HUES48 (cell line): ENCODE data around the gene SMIM7.

ENCODE experiments used
- H3K27ac ChIP-seq: one replicate; pipeline ENCODE4 v1.7.0; 2013; ENCODE audit warnings: low read depth, low read length, inconsistent platforms
- H3K27me3 ChIP-seq: 2 replicates; pipeline ENCODE4 v1.6.1; 2013; ENCODE audit warnings: mild to moderate bottlenecking, low read length; ENCODE audit not compliant: control insufficient read depth, insufficient read depth
- H3K36me3 ChIP-seq: 2 replicates; pipeline ENCODE4 v1.6.1; 2013; ENCODE audit warnings: low read length; ENCODE audit not compliant: control insufficient read depth, insufficient read depth
- H3K4me1 ChIP-seq: 2 replicates; pipeline ENCODE4 v1.6.1; 2013; ENCODE audit warnings: mild to moderate bottlenecking, low read length; ENCODE audit not compliant: control insufficient read depth, insufficient read depth
- H3K4me3 ChIP-seq: 2 replicates; pipeline ENCODE4 v1.5.1; 2013; ENCODE audit warnings: mild to moderate bottlenecking, low read depth, low read length
- H3K9ac ChIP-seq: 2 replicates; pipeline ENCODE4 v1.6.1; 2013; ENCODE audit warnings: mild to moderate bottlenecking, low read depth, low read length, moderate library complexity
- H3K9me3 ChIP-seq: 2 replicates; pipeline ENCODE4 v1.6.1; 2013; ENCODE audit warnings: low read length; ENCODE audit not compliant: control insufficient read depth, insufficient read depth

SMIM7 gene

DNA sequence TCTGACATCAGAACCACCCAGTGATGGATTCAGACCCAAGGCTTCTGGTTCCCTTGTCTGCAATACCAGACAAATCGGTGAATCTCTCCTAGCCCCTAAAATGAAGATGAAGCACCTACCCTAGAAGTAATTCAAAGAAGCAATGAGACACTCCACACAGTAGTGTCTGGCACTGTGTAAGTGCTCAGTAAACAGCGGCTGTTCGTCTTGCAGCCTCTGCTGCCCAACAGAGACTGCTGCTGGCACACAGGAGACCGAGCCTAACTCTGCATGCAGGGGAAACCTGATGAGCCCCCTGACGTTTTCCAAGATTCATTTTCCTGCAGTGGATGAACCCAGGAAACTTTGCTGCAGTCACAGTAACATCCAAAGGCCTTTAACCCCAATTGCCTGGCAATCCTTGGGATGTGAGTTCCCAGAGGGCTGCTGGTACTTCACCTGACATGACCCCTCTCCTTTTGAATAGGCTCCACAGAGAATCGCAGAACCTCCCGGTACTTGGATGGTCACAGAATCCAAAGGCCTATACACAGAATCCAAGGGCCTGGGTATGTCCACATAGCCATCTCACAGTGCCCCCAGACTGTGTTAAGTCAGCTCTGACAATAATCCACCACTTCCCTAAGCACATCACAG lies 38.7 kb downstream of the SMIM7 start:
- peaks cover 13% of the 10 kb centered on the region for H3K36me3 ChIP-seq
- H3K27me3 ChIP-seq = no peaks in the 10 kb centered on the region
- no peak overlapping the region for H3K9ac ChIP-seq
- H3K4me3 ChIP-seq = no peak overlapping the region
- H3K27ac ChIP-seq = no peak overlapping the region
- peaks cover 27% of the 10 kb centered on the region for H3K4me1 ChIP-seq
- H3K9me3 ChIP-seq = no peaks in the 10 kb centered on the region

DNA sequence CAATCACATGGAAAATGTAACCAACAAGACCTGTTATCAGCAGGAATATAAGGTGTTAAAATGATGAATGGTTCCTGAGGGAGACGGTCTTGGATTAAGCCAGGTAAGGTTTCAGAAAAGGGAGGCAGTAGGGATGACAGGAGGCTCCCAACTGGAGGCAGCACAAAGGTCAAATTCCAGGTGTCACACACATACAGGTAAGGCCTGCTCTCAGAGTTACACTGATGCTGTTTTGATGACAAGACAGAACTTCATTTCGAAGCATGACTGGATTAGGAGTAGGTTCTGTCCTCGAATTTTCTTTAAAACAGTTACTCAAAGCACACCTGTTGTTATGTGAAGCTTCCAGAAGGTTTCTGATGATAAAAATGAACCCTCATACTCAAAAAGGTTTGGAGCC lies 39.4 kb downstream of the SMIM7 start:
- H3K4me1 ChIP-seq = peaks cover 27% of the 10 kb centered on the region
- H3K36me3 ChIP-seq = peaks cover 13% of the 10 kb centered on the region
- H3K9ac ChIP-seq = no peak overlapping the region
- no peaks in the 10 kb centered on the region for H3K27me3 ChIP-seq
- H3K4me3 ChIP-seq = no peak overlapping the region
- H3K9me3 ChIP-seq = no peaks in the 10 kb centered on the region
- no peak overlapping the region for H3K27ac ChIP-seq

DNA sequence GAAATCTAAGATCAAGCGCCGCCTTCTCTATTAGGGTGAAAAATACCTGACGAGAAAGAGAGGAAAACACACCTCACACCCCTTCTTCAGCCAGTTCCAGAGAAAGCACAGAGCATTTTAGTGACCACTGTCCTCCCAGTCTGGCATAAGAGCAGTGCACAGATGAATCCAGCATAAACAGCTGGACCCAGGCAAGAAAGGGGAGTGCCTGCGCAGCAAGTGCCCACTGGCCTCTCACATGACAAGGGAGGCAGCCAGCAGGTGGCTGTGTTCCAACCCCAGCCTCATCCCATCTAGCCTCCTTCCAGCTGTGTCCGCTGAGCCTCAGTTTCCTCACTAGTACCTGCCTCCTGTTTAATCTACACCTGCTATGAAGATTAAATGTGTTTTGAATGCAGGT lies 39.9 kb downstream of the SMIM7 start:
- no peak overlapping the region for H3K9ac ChIP-seq

DNA sequence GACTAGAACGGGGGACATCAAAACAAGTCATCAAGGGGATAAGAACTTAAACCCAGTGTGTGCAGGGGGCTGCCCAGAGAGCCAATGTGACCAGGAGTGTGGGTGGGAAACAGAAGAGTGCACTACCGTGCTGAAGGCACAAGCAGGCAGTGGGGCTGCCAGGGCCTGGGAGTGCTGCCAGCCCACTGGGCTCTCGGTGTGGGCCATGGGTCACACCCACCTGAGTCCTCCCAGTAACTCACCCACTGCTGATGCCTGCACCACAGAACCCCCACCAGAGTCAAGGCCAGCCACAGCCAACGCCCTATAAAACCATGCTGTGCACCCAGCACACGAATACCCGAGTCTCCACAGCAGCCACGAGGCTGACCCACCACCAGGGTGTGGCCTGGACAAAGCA lies 40.5 kb downstream of the SMIM7 start:
- H3K36me3 ChIP-seq = peaks cover 9% of the 10 kb centered on the region
- no peak overlapping the region for H3K4me3 ChIP-seq
- peaks cover 18% of the 10 kb centered on the region for H3K4me1 ChIP-seq
- H3K9me3 ChIP-seq = no peaks in the 10 kb centered on the region
- no peaks in the 10 kb centered on the region for H3K27me3 ChIP-seq
- no peak overlapping the region for H3K9ac ChIP-seq
- no peak overlapping the region for H3K27ac ChIP-seq

More for the DNA sequence above, 39.9 kb downstream of the SMIM7 start:
- Histone ChIP-seq H3K4me1 (peaks cover 23% of the 10 kb centered on the region), H3K27me3 (no peaks in the 10 kb centered on the region), H3K36me3 (peaks cover 13% of the 10 kb centered on the region), H3K9me3 (no peaks in the 10 kb centered on the region), H3K4me3 (no peak overlapping the region), H3K27ac (no peak overlapping the region)

DNA sequence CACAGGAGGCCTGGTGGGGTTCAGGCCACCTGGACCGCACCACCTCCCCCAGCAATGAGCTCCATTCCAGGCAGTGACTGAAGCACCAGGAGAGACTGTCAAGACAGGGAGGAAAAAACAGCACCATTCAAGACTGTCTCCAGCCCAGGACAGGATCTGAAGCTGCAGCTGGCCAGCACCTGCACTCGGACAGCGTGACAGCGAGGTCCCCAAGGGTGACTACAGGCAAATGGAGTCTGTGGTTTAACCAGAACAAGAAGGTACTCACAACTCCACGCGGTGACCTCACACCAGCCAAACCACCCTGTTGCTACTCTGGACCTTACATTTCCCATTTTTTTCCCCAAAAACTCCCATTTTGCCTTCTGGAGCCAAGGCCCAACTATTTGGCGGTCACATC lies 41.7 kb downstream of the SMIM7 start:
- Histone ChIP-seq H3K36me3 (no peaks in the 10 kb centered on the region), H3K9me3 (no peaks in the 10 kb centered on the region), H3K9ac (no peak overlapping the region), H3K27ac (no peak overlapping the region), H3K4me1 (peaks cover 13% of the 10 kb centered on the region; the same call in 1 of the 2 replicates), H3K4me3 (no peak overlapping the region), H3K27me3 (no peaks in the 10 kb centered on the region)

DNA sequence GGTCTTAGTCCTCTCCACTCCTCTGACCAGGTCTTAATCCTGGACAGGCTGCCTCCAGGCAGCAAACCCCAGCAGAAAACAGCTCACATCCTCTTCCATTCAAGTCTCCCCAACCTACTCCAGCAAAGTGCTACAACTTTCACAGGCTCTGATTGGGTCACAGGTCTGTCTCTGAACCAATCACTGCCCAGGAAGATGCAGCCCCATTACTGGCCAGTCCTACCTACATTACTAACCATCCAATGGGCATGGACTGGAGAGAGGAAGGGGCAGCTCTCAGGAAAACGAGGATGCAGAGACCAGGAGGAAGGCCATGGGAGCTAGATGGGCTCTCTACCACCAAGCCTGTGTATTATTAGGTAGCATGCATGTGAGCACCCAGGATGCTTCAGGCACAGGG lies 44.1 kb downstream of the SMIM7 start:
- H3K36me3 ChIP-seq = no peaks in the 10 kb centered on the region
- H3K27me3 ChIP-seq = no peaks in the 10 kb centered on the region
- H3K9me3 ChIP-seq = no peaks in the 10 kb centered on the region
- H3K27ac ChIP-seq = no peak overlapping the region
- no peak overlapping the region for H3K9ac ChIP-seq
- no peak overlapping the region for H3K4me3 ChIP-seq
- H3K4me1 ChIP-seq = peaks cover 13% of the 10 kb centered on the region; the same call in 1 of the 2 replicates

DNA sequence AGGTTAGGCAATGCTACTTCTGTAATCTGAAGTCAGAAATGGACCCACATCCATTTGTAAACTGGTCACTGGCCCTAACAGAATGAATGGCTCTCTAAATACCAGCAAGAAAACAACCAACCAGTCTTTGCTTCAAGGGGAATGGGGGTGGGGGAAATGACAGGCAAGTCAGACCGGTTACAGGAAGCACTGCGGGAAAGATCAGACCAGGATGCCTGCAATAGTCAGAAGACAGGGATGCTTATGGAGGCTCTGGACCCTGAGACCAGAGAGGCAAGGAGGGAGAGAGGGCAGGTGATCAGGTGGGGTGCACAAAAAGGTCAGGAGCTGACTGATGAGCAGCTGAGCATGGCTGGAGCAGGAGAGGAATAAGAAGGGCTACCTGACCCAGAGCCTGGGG lies 45.0 kb downstream of the SMIM7 start:
- no peaks in the 10 kb centered on the region for H3K9me3 ChIP-seq
- no peak overlapping the region for H3K4me3 ChIP-seq
- peaks cover 13% of the 10 kb centered on the region; the same call in 1 of the 2 replicates for H3K4me1 ChIP-seq
- no peak overlapping the region for H3K27ac ChIP-seq
- no peak overlapping the region for H3K9ac ChIP-seq
- H3K36me3 ChIP-seq = no peaks in the 10 kb centered on the region
- H3K27me3 ChIP-seq = no peaks in the 10 kb centered on the region

DNA sequence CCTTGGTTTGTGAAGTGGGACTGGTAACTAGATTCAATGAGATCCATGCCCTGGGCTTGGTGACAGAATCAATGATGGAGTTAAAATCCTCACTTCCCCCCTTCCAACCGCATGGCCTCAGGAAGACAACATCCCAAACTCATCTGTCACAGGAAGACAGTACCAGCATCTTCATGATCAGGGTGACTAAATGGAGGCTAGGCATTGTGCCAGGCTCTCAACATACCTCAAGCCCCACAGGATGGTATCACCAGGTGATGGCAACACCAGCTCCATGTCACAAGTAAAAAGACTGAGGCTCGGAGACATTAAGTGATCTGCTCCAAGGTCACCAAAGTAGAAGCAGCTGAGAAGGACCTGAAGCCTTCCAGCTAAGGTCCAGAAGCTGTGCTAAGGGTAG lies 46.1 kb downstream of the SMIM7 start:
- Histone ChIP-seq H3K27ac (no peak overlapping the region), H3K4me1 (0 out of 2 replicates have a peak, but pooled peaks cover 13% of the 10 kb centered on the region), H3K36me3 (no peaks in the 10 kb centered on the region), H3K4me3 (no peak overlapping the region), H3K9me3 (no peaks in the 10 kb centered on the region), H3K9ac (no peak overlapping the region), H3K27me3 (no peaks in the 10 kb centered on the region)

DNA sequence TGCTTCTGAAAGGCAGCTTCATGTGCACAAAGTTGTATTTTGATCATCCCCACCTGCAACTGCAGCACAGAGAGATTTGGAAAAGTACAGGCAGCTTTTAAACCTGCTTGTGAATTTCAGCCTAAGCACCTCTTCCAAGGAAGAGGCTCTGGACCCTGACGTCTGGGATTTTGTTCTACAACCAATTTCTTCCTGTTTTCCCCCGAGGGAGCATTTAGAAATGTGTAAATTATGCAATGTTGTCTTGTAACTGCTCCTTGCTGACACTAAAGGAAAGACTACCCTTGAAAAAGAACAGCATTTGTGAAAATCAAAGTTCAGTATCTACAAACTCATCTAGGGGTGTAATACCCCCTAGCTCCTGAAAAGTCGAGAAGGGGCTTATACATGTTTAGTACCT lies 47.3 kb downstream of the SMIM7 start:
- Histone ChIP-seq H3K9ac (no peak overlapping the region), H3K4me3 (no peak overlapping the region), H3K36me3 (no peaks in the 10 kb centered on the region), H3K4me1 (0 out of 2 replicates have a peak, but pooled peaks cover 13% of the 10 kb centered on the region), H3K27ac (no peak overlapping the region), H3K9me3 (no peaks in the 10 kb centered on the region), H3K27me3 (no peaks in the 10 kb centered on the region)

DNA sequence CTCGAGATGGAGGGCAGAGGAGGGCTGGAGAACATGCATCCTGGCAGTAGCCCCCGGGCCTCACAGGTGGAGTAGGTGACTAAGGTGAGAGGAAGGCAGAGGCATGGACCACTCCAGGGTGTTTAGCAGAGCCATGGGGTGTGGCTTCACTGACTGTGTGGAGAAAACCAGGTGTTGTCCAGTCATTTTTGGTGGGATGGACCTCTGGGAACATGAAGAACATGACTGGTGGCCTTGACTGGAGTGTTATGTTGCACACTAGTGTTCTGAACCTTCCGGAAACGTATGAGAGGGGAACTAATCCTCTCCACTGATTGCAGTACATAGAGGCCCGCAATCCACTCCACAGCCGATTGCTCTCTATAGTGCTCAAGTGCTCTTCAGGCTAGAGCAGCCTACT lies 48.8 kb downstream of the SMIM7 start:
- Histone ChIP-seq H3K4me3 (no peak overlapping the region), H3K27me3 (no peaks in the 10 kb centered on the region), H3K4me1 (0 out of 2 replicates have a peak, but pooled peaks cover 6% of the 10 kb centered on the region), H3K9me3 (no peaks in the 10 kb centered on the region), H3K9ac (no peak overlapping the region), H3K27ac (no peak overlapping the region), H3K36me3 (no peaks in the 10 kb centered on the region)

DNA sequence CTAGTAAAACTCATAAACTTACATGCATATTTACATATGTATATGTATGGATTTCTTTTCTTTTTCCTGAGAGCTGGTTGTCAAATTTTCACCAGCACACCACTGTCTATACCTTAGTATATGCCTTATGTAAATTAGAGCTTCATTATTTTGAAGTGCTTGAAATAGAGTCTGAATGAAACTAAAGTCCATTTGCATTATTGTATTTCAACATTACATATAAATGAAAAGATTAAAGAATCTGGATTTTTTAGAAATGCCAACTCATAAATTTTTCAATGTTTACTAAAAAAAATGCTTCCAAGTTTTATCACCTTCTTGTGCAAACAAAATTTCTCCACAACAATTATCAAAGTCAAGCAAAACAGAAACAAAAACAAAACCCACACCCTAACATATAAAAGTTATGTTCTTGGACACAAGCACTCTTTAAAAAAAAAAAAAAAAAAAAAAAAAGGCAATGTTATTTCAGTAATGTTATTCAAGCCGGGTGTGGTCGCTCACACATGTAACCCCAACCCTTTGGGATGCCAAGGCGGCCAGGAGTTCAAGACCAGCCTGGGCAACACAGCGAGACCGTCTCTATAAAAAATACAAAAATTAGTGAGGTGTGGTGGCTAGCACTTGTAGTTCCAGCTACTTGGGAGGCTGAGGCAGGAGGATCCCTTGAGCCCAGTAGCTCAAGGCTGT lies 50.3 kb downstream of the SMIM7 start:
- Histone ChIP-seq H3K27ac (no peak overlapping the region), H3K4me1 (no peaks in the 10 kb centered on the region), H3K9me3 (no peaks in the 10 kb centered on the region), H3K4me3 (no peak overlapping the region), H3K27me3 (no peaks in the 10 kb centered on the region), H3K9ac (no peak overlapping the region), H3K36me3 (no peaks in the 10 kb centered on the region)
